HG03175 (cell line): ENCODE results near the gene CBFA2T2.
A peak's percentile ranks its signal among the peaks of the same experiment; 100 is the strongest.
"Not testable (repeated sequence)": the region's sequence is repeated elsewhere in the genome, so short reads cannot be mapped to it uniquely, and the experiment has no call there.

ENCODE experiments used
- ATAC-seq: cut with Tn5 transposase; IDR thresholded peaks from one replicate; pipeline ENCODE4 v1.9.1; 2021; ENCODE audit warnings: mild to moderate bottlenecking, moderate library complexity; ENCODE audit not compliant: unreplicated experiment

CBFA2T2 gene

GRCh38 chr20:33611106-33611505, 121.2 kb downstream of the CBFA2T2 start:
- ATAC-seq: no peak

GRCh38 chr20:33612001-33612400, 122.1 kb downstream of the CBFA2T2 start:
- ATAC-seq: no peak

GRCh38 chr20:33621717-33622400, 132.0 kb downstream of the CBFA2T2 start:
- ATAC-seq: no peak

- ATAC-seq: no peak
Observed at GRCh38 chr20:33622705-33623365, 132.9 kb downstream of the CBFA2T2 start.

- ATAC-seq: no peak
Observed at GRCh38 chr20:33624399-33624798, 134.5 kb downstream of the CBFA2T2 start.

DNA sequence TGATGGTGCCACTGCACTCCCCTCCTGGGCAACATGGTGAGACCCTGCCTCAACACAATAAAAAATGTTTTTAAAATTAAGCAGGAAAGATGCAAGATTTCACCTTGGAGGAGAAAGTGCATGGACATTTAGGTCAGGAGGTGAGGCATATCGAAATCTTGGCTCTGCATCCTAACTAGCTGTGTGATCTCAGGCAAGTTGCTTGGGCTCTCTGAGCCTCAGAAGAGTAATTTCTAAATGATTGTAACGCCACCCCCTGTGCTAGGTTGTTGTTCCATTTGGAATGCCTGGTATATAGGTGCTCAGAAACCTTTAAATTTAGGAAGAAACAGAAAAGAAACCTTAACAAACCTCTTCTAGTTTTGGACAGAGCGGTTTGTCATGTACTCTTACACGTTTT, 136.3 kb downstream of the CBFA2T2 start:
- ATAC-seq: no peak

DNA sequence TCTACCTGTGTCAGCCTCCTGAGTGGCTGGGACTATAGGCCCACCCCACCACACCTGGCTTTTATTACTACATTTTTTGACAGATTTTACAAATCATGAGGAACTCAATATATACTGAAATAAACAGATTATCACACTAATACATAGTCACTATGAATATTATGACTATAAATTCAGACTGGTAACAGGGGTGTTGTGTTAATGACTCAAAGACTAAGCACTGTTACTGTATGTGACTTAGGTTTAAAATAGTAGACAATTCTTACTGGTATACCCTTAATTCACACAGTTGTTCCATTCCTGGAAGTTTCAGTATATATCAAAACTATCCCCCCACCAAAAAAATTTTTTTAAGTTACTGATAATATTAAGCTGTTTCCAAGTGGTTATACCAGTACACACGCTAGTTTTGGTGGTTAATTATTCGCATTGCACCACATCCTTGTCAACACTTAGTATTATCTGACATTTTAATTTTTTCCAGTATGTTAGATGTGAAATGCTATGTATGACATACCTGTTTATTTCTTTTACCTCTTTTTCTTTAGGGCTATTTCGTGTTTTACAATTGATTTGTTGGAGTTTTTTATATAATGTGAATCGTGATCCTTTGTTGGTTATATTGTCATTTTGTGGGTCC, 137.8 kb downstream of the CBFA2T2 start:
- ATAC-seq: no peak

DNA sequence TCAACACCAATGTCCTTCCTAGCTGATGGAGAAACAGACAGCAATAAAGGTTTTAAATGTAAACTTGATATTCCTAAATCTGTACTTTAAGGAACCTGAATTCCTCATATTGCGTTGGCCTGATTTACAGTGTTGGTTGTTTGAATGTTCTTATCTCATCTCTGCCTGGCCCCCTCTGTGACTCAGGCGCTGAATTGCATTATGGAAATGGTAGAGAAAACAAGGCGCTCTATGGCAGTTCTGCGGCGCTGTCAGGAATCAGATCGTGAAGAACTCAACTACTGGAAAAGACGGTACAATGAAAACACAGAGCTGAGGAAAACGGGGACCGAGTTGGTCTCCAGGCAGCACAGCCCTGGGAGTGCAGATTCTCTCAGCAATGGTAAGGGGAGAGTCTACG, 139.6 kb downstream of the CBFA2T2 start:
- ATAC-seq: no peak

GRCh38 chr20:33629979-33630378, 140.1 kb downstream of the CBFA2T2 start:
- no peak for ATAC-seq

GRCh38 chr20:33630507-33630906, 140.6 kb downstream of the CBFA2T2 start:
- ATAC-seq: no peak

DNA sequence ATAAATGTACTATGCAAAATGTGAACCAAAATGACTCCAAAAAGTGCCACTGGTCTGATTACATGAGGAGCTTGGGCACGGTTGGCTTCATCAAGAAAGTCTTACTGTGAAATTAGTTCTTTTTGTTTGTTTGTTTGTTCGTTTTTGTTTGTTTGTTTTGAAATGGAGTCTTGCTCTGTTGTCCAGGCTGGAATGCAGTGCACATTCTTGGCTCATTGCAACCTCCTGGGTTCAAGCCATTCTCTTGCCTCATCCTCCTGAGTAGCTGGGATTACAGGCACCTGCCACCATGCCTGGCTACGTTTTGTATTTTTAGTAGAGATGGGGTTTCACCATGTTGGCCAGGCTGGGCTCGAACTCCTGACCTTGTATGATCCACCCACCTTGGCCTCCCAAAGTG, 142.0 kb downstream of the CBFA2T2 start:
- not testable (repeated sequence) for ATAC-seq

DNA sequence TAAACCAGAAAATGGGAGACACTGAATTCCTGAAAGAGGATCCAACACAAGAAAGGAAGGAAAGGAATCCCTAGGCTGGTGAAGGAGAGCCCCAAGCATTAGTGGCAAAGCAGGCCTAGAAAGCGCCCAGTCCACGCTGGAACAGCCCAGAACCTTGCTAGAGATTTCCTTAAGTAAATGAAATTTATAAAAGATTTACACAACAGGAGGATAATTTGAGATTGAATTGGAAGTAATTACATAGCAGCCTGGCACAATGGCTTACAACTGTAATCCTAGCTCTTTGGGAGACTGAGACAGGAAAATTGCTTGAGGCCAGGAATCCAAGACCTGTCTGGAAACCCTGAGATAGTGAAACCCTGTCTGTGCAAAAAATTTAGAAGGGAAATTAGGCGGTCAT, 145.4 kb downstream of the CBFA2T2 start:
- ATAC-seq: no peak

DNA sequence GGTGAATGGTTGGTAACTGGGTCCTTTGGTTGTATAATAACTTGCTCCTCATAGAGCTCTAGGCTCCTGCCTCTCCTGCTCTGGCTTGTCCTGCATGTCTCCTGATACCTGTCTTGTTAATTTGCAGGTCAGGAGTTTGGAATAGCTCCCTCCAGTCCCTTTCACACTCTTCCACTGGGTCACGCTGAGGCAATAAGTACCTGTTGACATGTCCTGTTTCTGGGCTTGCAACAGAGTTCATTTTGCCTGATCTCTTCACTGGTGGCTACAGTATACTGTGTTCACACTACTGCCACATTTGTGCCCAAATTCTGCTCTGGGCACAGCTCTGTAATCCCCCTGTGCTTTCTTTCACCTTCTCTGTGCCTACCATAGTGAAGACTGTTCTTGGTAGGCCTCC, 146.9 kb downstream of the CBFA2T2 start:
- no peak for ATAC-seq

- no peak for ATAC-seq
Observed at GRCh38 chr20:33640287-33640686, 150.4 kb downstream of the CBFA2T2 start.

- ATAC-seq: no peak
Observed at GRCh38 chr20:33644313-33645071, 154.6 kb downstream of the CBFA2T2 start.

- no peak for ATAC-seq
Observed at GRCh38 chr20:33645072-33645358, 155.1 kb downstream of the CBFA2T2 start.

- no peak for ATAC-seq
Observed at GRCh38 chr20:33645396-33645795, 155.5 kb downstream of the CBFA2T2 start.

DNA sequence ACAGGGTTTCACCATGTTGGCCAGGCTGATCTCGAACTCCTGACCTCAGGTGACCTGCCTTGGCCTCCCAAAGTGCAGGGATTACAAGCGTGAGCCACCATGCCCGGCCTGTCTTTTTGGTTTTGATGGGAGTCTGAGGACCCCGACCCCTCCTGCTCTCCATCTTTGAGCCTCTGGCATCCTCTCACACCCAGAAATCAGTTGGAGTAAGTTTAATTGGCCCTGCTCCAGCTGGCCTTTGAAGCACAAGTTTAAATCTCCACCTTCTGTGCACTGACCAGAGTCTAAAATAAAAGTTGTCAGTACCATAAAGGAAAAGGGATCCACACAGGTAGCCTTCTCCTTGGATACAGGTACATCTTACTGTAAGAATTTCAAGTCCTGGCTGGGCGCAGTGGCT, 156.3 kb downstream of the CBFA2T2 start:
- ATAC-seq: no peak

DNA sequence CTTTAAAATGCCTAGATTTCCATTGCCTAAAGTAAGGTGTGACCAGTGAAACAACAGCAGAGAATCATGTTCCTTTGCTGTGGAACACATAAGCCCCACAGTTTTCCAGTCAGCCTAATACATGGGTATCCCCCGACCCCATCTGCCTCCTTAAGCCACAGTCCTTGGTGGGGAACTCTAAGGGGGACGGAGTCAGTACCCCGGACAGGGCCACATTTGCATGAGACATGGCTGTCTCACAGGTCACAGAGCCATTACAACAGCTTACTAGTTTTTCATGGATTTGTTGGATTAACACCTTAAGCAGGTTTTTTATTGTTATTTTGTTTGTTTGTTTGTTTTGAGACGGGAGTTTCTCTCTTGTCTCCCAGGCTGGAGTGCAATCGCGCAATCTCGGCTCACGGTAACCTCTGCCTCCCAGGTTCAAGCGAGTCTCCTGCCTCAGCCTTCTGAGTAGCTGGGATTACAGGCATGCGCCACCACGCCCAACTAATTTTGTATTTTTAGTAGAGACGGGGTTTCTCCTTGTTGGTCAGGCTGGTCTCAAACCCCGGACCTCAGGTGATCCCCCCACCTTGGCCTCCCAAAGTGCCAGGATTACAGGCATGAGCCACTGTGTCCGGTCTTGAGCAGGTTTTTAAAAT, 157.2 kb downstream of the CBFA2T2 start:
- ATAC-seq: not testable (repeated sequence)

DNA sequence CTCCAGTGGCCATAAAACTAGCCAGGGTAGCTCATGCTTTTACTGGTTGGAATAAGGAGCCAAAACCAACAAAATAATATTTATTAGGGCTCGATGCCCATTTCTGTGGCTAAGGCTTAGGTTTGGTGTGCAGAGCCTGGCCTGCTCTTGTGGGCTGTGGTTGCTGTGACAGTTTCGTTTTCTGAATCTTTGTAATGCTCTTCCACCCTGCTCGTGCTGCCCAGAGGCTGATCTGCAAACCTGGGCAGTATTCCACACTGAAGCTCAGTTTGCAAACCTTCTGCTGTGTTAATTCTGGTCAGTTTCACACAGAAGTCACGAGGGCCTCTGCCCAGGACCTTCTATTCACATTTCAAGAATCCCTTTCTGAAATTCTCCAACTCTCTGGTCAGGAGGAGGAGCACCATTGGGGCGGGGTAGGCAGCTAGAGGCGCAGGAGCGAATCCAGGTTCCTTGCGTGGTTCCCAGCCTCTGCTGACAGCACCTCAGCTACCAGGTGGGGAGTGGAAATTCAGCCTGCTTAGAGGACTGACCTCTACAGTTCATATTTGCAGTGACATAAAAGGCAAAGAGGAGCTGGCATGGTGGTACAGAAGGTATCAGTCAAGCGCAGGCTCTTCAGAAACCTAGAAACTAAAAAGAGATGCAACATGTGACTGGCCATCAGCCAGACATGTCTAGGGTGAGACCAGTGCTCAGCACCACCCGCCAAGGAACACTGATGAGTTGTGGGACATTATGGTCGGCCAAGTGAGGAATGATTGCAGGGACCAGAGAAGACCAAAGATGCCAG, 157.9 kb downstream of the CBFA2T2 start:
- peak; percentile 66 for ATAC-seq
